Fibroblast of lung (primary cell): ENCODE data around the gene RGS14. TPM values are rescaled to one million over a fixed set of nuclear protein-coding genes. Genes with fewer than 3 reads are reported as not detected.

ENCODE experiments used
- DNase-seq, 2 donors: peaks; one replicate each; pipeline versions ENCODE4 v3.0.0 to v3.0.0-alpha.2; 2010; ENCODE audit warnings: low read depth in 2 of 2
- H2AFZ ChIP-seq: 2 replicates; pipeline ENCODE4 v1.5.1; 2012; ENCODE audit warnings: low read length, control low read depth, inconsistent platforms
- H3K27ac ChIP-seq: 2 replicates; pipeline ENCODE4 v1.5.1; 2011; ENCODE audit warnings: low read length, control low read depth; ENCODE audit not compliant: insufficient read depth
- H3K27me3 ChIP-seq: 2 replicates; pipeline ENCODE4 v1.5.1; 2011; ENCODE audit warnings: mild to moderate bottlenecking, low read length; ENCODE audit not compliant: control insufficient read depth, insufficient read depth
- H3K36me3 ChIP-seq: 2 replicates; pipeline ENCODE4 v1.5.1; 2011; ENCODE audit warnings: low read length; ENCODE audit not compliant: control insufficient read depth, insufficient read depth
- H3K4me1 ChIP-seq: 2 replicates; pipeline ENCODE4 v1.5.1; 2011; ENCODE audit warnings: low read length; ENCODE audit not compliant: control insufficient read depth, insufficient read depth; ENCODE audit errors: extremely low read depth
- H3K4me2 ChIP-seq: 2 replicates; pipeline ENCODE4 v1.5.1; 2011; ENCODE audit warnings: low read length, control low read depth; ENCODE audit not compliant: insufficient read depth; ENCODE audit errors: extremely low read depth
- H3K4me3 ChIP-seq, 4 experiments: fragments of 200-600 bp in 1 of 4; sonication (generic) in 1 of 4; replicated peaks in 1 of 4; 2 replicates each; pipeline ENCODE4 v1.5.1; 2011 to 2016; ENCODE audit warnings: low read length in 4 of 4, low read depth in 3 of 4, mild to moderate bottlenecking in 3 of 4, control low read depth in 2 of 4, inconsistent platforms in 1 of 4, mixed read lengths in 1 of 4; ENCODE audit not compliant: insufficient read depth in 1 of 4; ENCODE audit errors: control extremely low read depth in 1 of 4
- H3K79me2 ChIP-seq: 2 replicates; pipeline ENCODE4 v1.5.1; 2012; ENCODE audit warnings: mild to moderate bottlenecking, low read length, inconsistent platforms; ENCODE audit not compliant: control insufficient read depth, insufficient read depth
- H3K9ac ChIP-seq: 2 replicates; pipeline ENCODE4 v1.5.1; 2011; ENCODE audit warnings: mild to moderate bottlenecking, low read length, control low read depth; ENCODE audit not compliant: insufficient read depth
- H3K9me3 ChIP-seq: 2 replicates; pipeline ENCODE4 v1.5.1; 2012; ENCODE audit warnings: low read depth, low read length; ENCODE audit not compliant: control insufficient read depth, insufficient read depth
- H4K20me1 ChIP-seq: 2 replicates; pipeline ENCODE4 v1.5.1; 2011; ENCODE audit warnings: low read length; ENCODE audit not compliant: control insufficient read depth, insufficient read depth; ENCODE audit errors: extremely low read depth
- EZH2 ChIP-seq: IDR thresholded peaks from 2 replicates; pipeline ENCODE4 v1.5.1; 2012; ENCODE audit warnings: low read length, control low read depth, mild to moderate bottlenecking; ENCODE audit errors: missing control alignments
- polyA plus RNA-seq, 2 donors: library from polyadenylated mRNA; depleted of rRNA in 1 of 2; stranded (reverse) in 1 of 2; unstranded in 1 of 2; fragments of >200 nt; gene quantifications; 2 replicates each; pipeline ENCODE4 v1.2.1, GENCODE V29; 2011 to 2012; ENCODE audit warnings: missing spikeins in 1 of 2
- total RNA-seq: library from RNA; depleted of rRNA; stranded (reverse); fragments of >200 nt; gene quantifications from 2 replicates; pipeline ENCODE4 v1.2.1, GENCODE V29; 2014
- TF ChIP-seq, protein P1 (sequence below), 2 donors: IDR thresholded peaks in 1 of 2; conservative IDR thresholded peaks in 1 of 2; 1 replicate in 1 of 2; 2 replicates in 1 of 2; pipeline ENCODE4 v1.5.1; 2011 to 2012; ENCODE audit warnings: low read length in 2 of 2, control low read depth in 1 of 2, inconsistent platforms in 1 of 2, low read depth in 1 of 2, mild to moderate bottlenecking in 1 of 2

RGS14 gene
- total and polyA plus RNA-seq, 2 donors (not counting 1 experiment from before 2014, with no cell fraction given), result 2.5 to 4.1 TPM

DNA sequence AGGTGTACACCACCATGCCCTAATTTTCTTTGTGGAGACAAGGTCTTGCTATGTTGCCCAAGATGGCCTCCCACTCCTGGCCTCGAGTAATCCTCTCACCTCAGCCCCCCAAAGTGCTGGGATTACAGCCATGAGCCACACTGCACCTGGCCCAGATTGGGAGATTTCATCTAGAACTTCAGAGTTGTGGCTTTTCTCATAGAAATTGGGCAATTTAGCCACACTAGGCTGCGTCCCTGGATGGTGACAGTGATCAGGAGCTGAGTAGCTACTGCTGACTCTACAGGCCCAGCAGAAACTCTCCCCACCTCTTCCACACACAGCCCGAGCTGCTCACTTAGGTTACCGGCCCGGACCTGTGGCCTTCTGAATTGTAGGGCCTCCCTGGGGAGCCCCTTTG lies 35.0 kb downstream of the RGS14 start:
- Histone ChIP-seq H3K4me1 (peaks cover 17% of the 10 kb centered on the region), H3K79me2 (no peaks in the 10 kb centered on the region), H3K9me3 (no peaks in the 10 kb centered on the region), H4K20me1 (no peaks in the 10 kb centered on the region), H3K9ac (no peak overlapping the region), H3K27ac (no peak overlapping the region), H3K4me2 (no peak overlapping the region), H2AFZ (no peak overlapping the region), H3K4me3 (no peak overlapping the region), H3K36me3 (no peaks in the 10 kb centered on the region), H3K27me3 (peaks cover 9% of the 10 kb centered on the region)
- DNase-seq, result no peak
- TF ChIP-seq, protein P1, sequence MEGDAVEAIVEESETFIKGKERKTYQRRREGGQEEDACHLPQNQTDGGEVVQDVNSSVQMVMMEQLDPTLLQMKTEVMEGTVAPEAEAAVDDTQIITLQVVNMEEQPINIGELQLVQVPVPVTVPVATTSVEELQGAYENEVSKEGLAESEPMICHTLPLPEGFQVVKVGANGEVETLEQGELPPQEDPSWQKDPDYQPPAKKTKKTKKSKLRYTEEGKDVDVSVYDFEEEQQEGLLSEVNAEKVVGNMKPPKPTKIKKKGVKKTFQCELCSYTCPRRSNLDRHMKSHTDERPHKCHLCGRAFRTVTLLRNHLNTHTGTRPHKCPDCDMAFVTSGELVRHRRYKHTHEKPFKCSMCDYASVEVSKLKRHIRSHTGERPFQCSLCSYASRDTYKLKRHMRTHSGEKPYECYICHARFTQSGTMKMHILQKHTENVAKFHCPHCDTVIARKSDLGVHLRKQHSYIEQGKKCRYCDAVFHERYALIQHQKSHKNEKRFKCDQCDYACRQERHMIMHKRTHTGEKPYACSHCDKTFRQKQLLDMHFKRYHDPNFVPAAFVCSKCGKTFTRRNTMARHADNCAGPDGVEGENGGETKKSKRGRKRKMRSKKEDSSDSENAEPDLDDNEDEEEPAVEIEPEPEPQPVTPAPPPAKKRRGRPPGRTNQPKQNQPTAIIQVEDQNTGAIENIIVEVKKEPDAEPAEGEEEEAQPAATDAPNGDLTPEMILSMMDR (conservative IDR thresholded peaks at IDR 0.05 in 1 of 2, IDR thresholded peaks at IDR 0.05 in 1 of 2; ENCODE audit: low read depth in 1 of 2, low read length in 2 of 2), result no peak
- no peak for TF ChIP-seq EZH2

DNA sequence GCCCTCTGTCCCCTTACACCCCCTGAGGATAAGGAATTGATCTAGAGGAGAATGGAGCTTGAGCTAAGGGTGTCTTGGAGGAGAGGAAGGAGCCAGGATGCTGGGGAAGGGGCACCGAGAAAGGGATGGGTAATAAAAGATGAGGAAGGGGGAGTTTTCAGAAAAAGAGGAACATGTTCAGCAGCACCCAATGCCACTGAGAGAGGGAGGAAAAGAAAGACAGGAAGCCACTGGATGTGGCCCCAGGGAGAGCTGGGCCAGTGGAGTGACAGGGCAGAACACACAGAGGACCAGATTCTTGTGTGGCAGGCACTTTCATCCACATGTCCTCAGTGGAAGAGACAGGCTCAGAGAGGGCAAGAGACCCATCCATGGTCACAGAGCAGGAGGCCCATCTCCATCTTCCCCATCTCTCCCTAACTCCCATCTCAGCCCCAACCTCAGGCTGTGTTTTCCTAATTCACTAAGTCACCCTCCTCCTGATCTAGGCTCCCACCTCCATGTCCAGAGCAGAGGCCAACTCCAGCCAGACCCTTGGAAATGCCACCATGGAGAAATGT lies 35.6 kb downstream of the RGS14 start:
- H3K4me2 ChIP-seq, result no peak overlapping the region
- no peak for DNase-seq
- H3K27me3 ChIP-seq, result peaks cover 10% of the 10 kb centered on the region
- H4K20me1 ChIP-seq, result no peaks in the 10 kb centered on the region
- no peaks in the 10 kb centered on the region for H3K36me3 ChIP-seq
- no peak overlapping the region for H3K27ac ChIP-seq
- TF ChIP-seq EZH2, result no peak
- TF ChIP-seq, protein P1 (conservative IDR thresholded peaks at IDR 0.05 in 1 of 2, IDR thresholded peaks at IDR 0.05 in 1 of 2; ENCODE audit: low read depth in 1 of 2, low read length in 2 of 2), result no peak
- no peaks in the 10 kb centered on the region for H3K9me3 ChIP-seq
- no peak overlapping the region for H2AFZ ChIP-seq
- no peak overlapping the region for H3K9ac ChIP-seq
- H3K4me3 ChIP-seq, result no peak overlapping the region
- no peaks in the 10 kb centered on the region for H3K79me2 ChIP-seq
- H3K4me1 ChIP-seq, result peaks cover 17% of the 10 kb centered on the region

DNA sequence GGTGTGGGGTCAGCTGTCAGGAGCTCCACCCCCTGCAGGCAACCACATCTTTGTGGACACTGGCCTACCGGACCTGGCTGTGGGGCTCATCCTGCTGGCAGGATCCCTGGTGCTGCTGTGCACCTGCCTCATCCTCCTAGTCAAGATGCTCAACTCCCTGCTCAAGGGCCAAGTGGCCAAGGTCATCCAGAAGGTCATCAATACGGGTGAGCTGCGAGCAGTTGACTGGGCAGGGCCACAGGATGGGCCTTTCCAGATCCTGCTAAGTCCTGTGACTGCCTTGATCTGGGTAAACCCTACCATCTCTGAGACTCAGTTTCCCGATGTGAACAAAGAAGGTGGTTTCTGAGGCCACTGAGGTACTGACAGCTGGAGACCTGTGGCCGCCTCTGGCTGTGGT lies 36.3 kb downstream of the RGS14 start:
- Histone ChIP-seq H3K36me3 (no peaks in the 10 kb centered on the region), H2AFZ (no peak overlapping the region), H3K4me3 (no peak overlapping the region), H3K27me3 (peaks cover 10% of the 10 kb centered on the region), H3K9me3 (no peaks in the 10 kb centered on the region), H3K9ac (no peak overlapping the region), H3K4me2 (no peak overlapping the region), H4K20me1 (no peaks in the 10 kb centered on the region), H3K27ac (no peak overlapping the region), H3K4me1 (peaks cover 11% of the 10 kb centered on the region), H3K79me2 (no peaks in the 10 kb centered on the region)
- DNase-seq, result no peak
- no peak for TF ChIP-seq EZH2
- TF ChIP-seq, protein P1 (conservative IDR thresholded peaks at IDR 0.05 in 1 of 2, IDR thresholded peaks at IDR 0.05 in 1 of 2; ENCODE audit: low read depth in 1 of 2, low read length in 2 of 2), result no peak
